HepG2 (cell line): ENCODE results near the gene ADRM1. TPM values are rescaled to one million over a fixed set of nuclear protein-coding genes. Genes with fewer than 3 reads are reported as not detected.
A peak's percentile ranks its signal among the peaks of the same experiment; 100 is the strongest.

Experiments
- ATAC-seq: fragments of 200-7000 bp; cut with Tn5 transposase; 3 replicates; pipeline ENCODE4 v1.9.1; 2020; ENCODE audit warnings: mild to moderate bottlenecking, moderate library complexity
- BruUV-seq: library from RNA; stranded (reverse); fragments of 400-500 nt; replicated peaks from 2 replicates; lab custom pipeline; 2021; lab: Mats Ljungman, UMichigan
- CTCF ChIA-PET: fragments of 300-600 bp; formaldehyde crosslinking; extraction: SDS; loops from one replicate; lab custom pipeline; 2021; ENCODE audit warnings: low total read pairs, inconsistent platforms, low intra/inter-chr PET ratio; lab: Yijun Ruan, JAX
- POLR2A ChIA-PET: fragments of 350-600 bp; sonication (Branson Sonifier 250); formaldehyde crosslinking; loops from one replicate; lab custom pipeline; 2020; ENCODE audit warnings: antibody characterized with exemption, inconsistent platforms; lab: Yijun Ruan, JAX
- DNase-seq: peaks from one replicate; pipeline ENCODE4 v3.0.0-alpha.2; 2015; ENCODE audit warnings: low spot score
- FAIRE-seq: peaks from 3 replicates; lab custom pipeline; 2011; peaks lifted over from hg19 to GRCh38; lab: Jason Lieb, UNC
- H2AFZ ChIP-seq: one replicate; pipeline ENCODE4 v1.6.1; 2011; ENCODE audit warnings: low read length, inconsistent platforms
- H3K27ac ChIP-seq: fragments of 300-600 bp; 3 replicates; pipeline ENCODE4 v1.8.0; 2011; ENCODE audit warnings: mixed run types, mild to moderate bottlenecking, mixed read lengths, low read length, inconsistent platforms; ENCODE audit not compliant: insufficient read depth; ENCODE audit errors: extremely low read length
- H3K27me3 ChIP-seq, 2 experiments: fragments of 200-600 bp in 1 of 2; 2 replicates in 1 of 2; 3 replicates in 1 of 2; pipeline versions ENCODE4 v1.6.0 to v1.8.0; 2011; ENCODE audit warnings: low read length in 2 of 2, mild to moderate bottlenecking in 2 of 2, moderate library complexity in 2 of 2, inconsistent platforms in 1 of 2; ENCODE audit not compliant: insufficient read depth in 2 of 2, control insufficient read depth in 1 of 2
- H3K36me3 ChIP-seq, 2 experiments: fragments of 200-600 bp in 1 of 2; replicated peaks in 1 of 2; 2 replicates in 1 of 2; 3 replicates in 1 of 2; pipeline versions ENCODE4 v1.5.1 to v1.8.0; 2011; ENCODE audit warnings: low read length in 2 of 2, inconsistent platforms in 1 of 2; ENCODE audit not compliant: insufficient read depth in 2 of 2, control insufficient read depth in 1 of 2
- H3K4me1 ChIP-seq: 2 replicates; pipeline ENCODE4 v1.5.1; 2012; ENCODE audit warnings: low read length, inconsistent platforms; ENCODE audit not compliant: insufficient read depth
- H3K4me2 ChIP-seq: 2 replicates; pipeline ENCODE4 v1.6.0; 2011; ENCODE audit warnings: low read depth, low read length, inconsistent platforms
- H3K4me3 ChIP-seq, 3 experiments: fragments of 200-600 bp in 1 of 3; sonication (generic), shearing (Covaris generic) in 1 of 3; replicated peaks in 1 of 3; 2 replicates each; pipeline ENCODE4 v1.5.1; 2011 to 2016; ENCODE audit warnings: low read length in 3 of 3, inconsistent platforms in 2 of 3, low read depth in 2 of 3, mild to moderate bottlenecking in 2 of 3, control low read depth in 1 of 3, mixed read lengths in 1 of 3; ENCODE audit not compliant: insufficient read depth in 1 of 3
- H3K79me2 ChIP-seq: one replicate; pipeline ENCODE4 v1.6.1; 2011; ENCODE audit warnings: low read length, inconsistent platforms; ENCODE audit not compliant: insufficient read depth
- H3K9ac ChIP-seq: 2 replicates; pipeline ENCODE4 v1.6.0; 2011; ENCODE audit warnings: mild to moderate bottlenecking, low read depth, low read length, inconsistent platforms; ENCODE audit not compliant: insufficient read depth
- H3K9me3 ChIP-seq: 2 replicates; pipeline ENCODE4 v1.5.1; 2012; ENCODE audit warnings: mild to moderate bottlenecking, low read length
- H4K20me1 ChIP-seq: 2 replicates; pipeline ENCODE4 v1.6.0; 2011; ENCODE audit warnings: inconsistent platforms, mild to moderate bottlenecking, low read length, moderate library complexity; ENCODE audit not compliant: insufficient read depth
- ARHGAP35 ChIP-seq: sonication (generic); formaldehyde crosslinking; IDR thresholded peaks from 2 replicates; pipeline ENCODE4 v1.9.0; 2022; ENCODE audit warnings: mild to moderate bottlenecking, inconsistent platforms, moderate library complexity, missing genetic modification reagents, borderline replicate concordance
- BRCA1 ChIP-seq: sonication (generic); formaldehyde crosslinking; IDR thresholded peaks from 2 replicates; pipeline ENCODE4 v1.4.0; 2020; ENCODE audit warnings: missing genetic modification reagents
- E2F5 ChIP-seq: sonication (generic); formaldehyde crosslinking; conservative IDR thresholded peaks from 2 replicates; pipeline ENCODE4 v1.4.0; 2020; ENCODE audit warnings: missing genetic modification reagents
- HHEX ChIP-seq: IDR thresholded peaks from 2 replicates; pipeline ENCODE4 v1.6.1; 2016; ENCODE audit warnings: control low read depth
- JUND ChIP-seq: sonication (generic); formaldehyde crosslinking; IDR thresholded peaks from 2 replicates; pipeline ENCODE4 v1.8.0; 2022; ENCODE audit warnings: mild to moderate bottlenecking, missing genetic modification reagents
- NFATC3 ChIP-seq: sonication (generic); formaldehyde crosslinking; IDR thresholded peaks from 2 replicates; pipeline ENCODE4 v1.5.1; 2020; ENCODE audit warnings: mild to moderate bottlenecking, missing genetic modification reagents
- POLR2G ChIP-seq: fragments of 200-400 bp; formaldehyde crosslinking; IDR thresholded peaks from 2 replicates; pipeline ENCODE4 v1.6.1; 2018; ENCODE audit warnings: mild to moderate bottlenecking, low read depth, low read length, moderate library complexity
- RARG ChIP-seq: sonication (generic); formaldehyde crosslinking; IDR thresholded peaks from 2 replicates; pipeline ENCODE4 v1.4.0; 2020; ENCODE audit warnings: low read depth, mild to moderate bottlenecking, missing genetic modification reagents
- SMC3 ChIP-seq: IDR thresholded peaks from 2 replicates; pipeline ENCODE4 v1.6.1; 2011; ENCODE audit warnings: low read length, improper control_type of control experiment
- SOX5 ChIP-seq: IDR thresholded peaks from 2 replicates; pipeline ENCODE4 v1.6.1; 2016; ENCODE audit warnings: borderline replicate concordance
- UBTF ChIP-seq: sonication (generic); formaldehyde crosslinking; IDR thresholded peaks from 2 replicates; pipeline ENCODE4 v1.4.0; 2020; ENCODE audit warnings: mild to moderate bottlenecking, missing genetic modification reagents
- ZBTB43 ChIP-seq: sonication (generic); formaldehyde crosslinking; conservative IDR thresholded peaks from 2 replicates; pipeline ENCODE4 v1.4.0; 2020; ENCODE audit warnings: missing genetic modification reagents
- ZFP91 ChIP-seq: sonication (generic); formaldehyde crosslinking; IDR thresholded peaks from 2 replicates; pipeline ENCODE4 v1.9.0; 2022; ENCODE audit warnings: missing genetic modification reagents, mild to moderate bottlenecking, borderline replicate concordance
- ZMYM4 ChIP-seq: sonication (generic); formaldehyde crosslinking; IDR thresholded peaks from 2 replicates; pipeline ENCODE4 v1.8.1; 2023; ENCODE audit warnings: mild to moderate bottlenecking, missing genetic modification reagents
- ZNF253 ChIP-seq: sonication (generic); formaldehyde crosslinking; IDR thresholded peaks from 2 replicates; pipeline ENCODE4 v1.8.0; 2022; ENCODE audit warnings: mild to moderate bottlenecking, missing genetic modification reagents, borderline replicate concordance
- ZNF672 ChIP-seq: sonication (generic); formaldehyde crosslinking; IDR thresholded peaks from 2 replicates; pipeline ENCODE4 v1.8.1; 2022; ENCODE audit warnings: missing genetic modification reagents
- ZSCAN12 ChIP-seq: sonication (generic); formaldehyde crosslinking; IDR thresholded peaks from 2 replicates; pipeline ENCODE4 v1.9.0; 2021; ENCODE audit warnings: mild to moderate bottlenecking, missing genetic modification reagents
- WGBS: methylation state at CpG from one replicate; pipeline ENCODE4 v1.1.6; 2017; ENCODE audit warnings: low lambda C conversion rate; 5-methylcytosine and 5-hydroxymethylcytosine counted together
- in situ Hi-C: cut with HindIII; loops from 2 replicates; pipeline ENCODE4 v1.10.0; 2017; ENCODE audit warnings: low pct_unique_long_range_greater_than_20kb; ENCODE audit not compliant: extremely low pct_ligation_motif_present
- intact Hi-C: fragments of 100-400 bp; cut with micrococcal nuclease; formaldehyde crosslinking; loops from one replicate; pipeline ENCODE4 v1.10.0; 2022; ENCODE audit not compliant: unreplicated experiment
- polyA plus RNA-seq, 8 experiments: library from polyadenylated mRNA; depleted of rRNA in 3 of 8; stranded (reverse) in 7 of 8; unstranded in 1 of 8; fragments of >200 nt; fragmentation: Illumina TruSeq in 4 of 8; extraction: Trizol in 4 of 8; gene quantifications; 2 replicates each; pipeline versions ENCODE4 v1.2.1 to v1.2.3, GENCODE V29; 2011 to 2016; ENCODE audit warnings: low read depth in 4 of 8, missing spikeins in 1 of 8, mixed read lengths in 1 of 8; ENCODE audit not compliant: insufficient read depth in 1 of 8
- total RNA-seq, 5 experiments: library from RNA; depleted of rRNA; stranded (reverse); fragments of >200 nt; fragmentation: Illumina TruSeq; extraction: Trizol; gene quantifications; 2 replicates each; pipeline ENCODE4 v1.2.3, GENCODE V29; 2016; ENCODE audit warnings: low read depth in 1 of 5

The ADRM1 gene
- total and polyA plus RNA-seq, 2 of the 13 experiments (the other 11 are each of a cell fraction or from before 2014, with no cell fraction given), result 92.9 to 154 TPM

- peaks cover 43% of the 10 kb centered on the region for H3K4me1 ChIP-seq
- ChIA-PET POLR2A (interaction anchor here (0.9 to 8.3 kb wide), 11 partner anchors 10 to 183 kb away, joined by 3 to 187 read pairs (median 4); partner anchors contain the start of genes LAMA5 and RPS21), CTCF (interaction anchor here (2.0 to 6.1 kb wide), 2 partner anchors 72 to 79 kb away, joined by 4 to 73 read pairs; no protein-coding TSS in a partner anchor)
- H3K36me3 ChIP-seq, result peaks cover 29 to 49% of the 10 kb centered on the region in 2 experiments
- no peak overlapping the region for H2AFZ ChIP-seq
- H3K9ac ChIP-seq, result peak overlapping the region; percentile 91
- H3K27ac ChIP-seq, result peak overlapping the region; percentile 97
- no peaks in the 10 kb centered on the region for H3K9me3 ChIP-seq
- H3K4me3 ChIP-seq, result peak overlapping the region; percentile 70 to 98 (median 93)
- H3K27me3 ChIP-seq, result no peaks in the 10 kb centered on the region; a peak in 1 of 5 replicates
- ATAC-seq (no peak), DNase-seq (no peak), FAIRE-seq (no peak)
- intact Hi-C loops, result no loop called here
- no TSS peak for BruUV-seq
- peaks cover 32% of the 10 kb centered on the region for H3K79me2 ChIP-seq
- peak overlapping the region; percentile 99 for H3K4me2 ChIP-seq
- peaks cover 25% of the 10 kb centered on the region for H4K20me1 ChIP-seq
- 39% methylated on average over 29 of the region's 29 CpGs for WGBS
- in situ Hi-C loops, result loop anchor here (5.0 kb wide), 1 partner anchor 63 kb away; the partner anchor contains the start of gene LAMA5
- TF ChIP-seq E2F5 (CRISPR knock-in tag), result no peak
- TF ChIP-seq ZBTB43, result no peak
- TF ChIP-seq ZFP91 (CRISPR knock-in tag), result 0 out of 2 replicates have a peak, but pooled peaks have one; percentile 55
- 0 out of 2 replicates have a peak, but pooled peaks have one; percentile 38 for TF ChIP-seq ARHGAP35 (CRISPR knock-in tag)
- no peak for TF ChIP-seq ZSCAN12
- no peak for TF ChIP-seq SMC3
- TF ChIP-seq NFATC3, result no peak
- TF ChIP-seq SOX5, result no peak
- no peak for TF ChIP-seq HHEX (CRISPR knock-in tag)
- TF ChIP-seq UBTF, result 0 out of 2 replicates have a peak, but pooled peaks have one; percentile 44
- no peak for TF ChIP-seq ZMYM4
- no peak for TF ChIP-seq BRCA1 (CRISPR knock-in tag)
- TF ChIP-seq RARG (CRISPR knock-in tag), result no peak
- TF ChIP-seq POLR2G, result peak; percentile 63; the same call in 1 of the 2 replicates
- no peak for TF ChIP-seq ZNF672 (CRISPR knock-in tag)
- TF ChIP-seq ZNF253 (CRISPR knock-in tag), result no peak
- no peak for TF ChIP-seq JUND (CRISPR knock-in tag)
Observed at GRCh38 chr20:62304331-62305148, 1.7 kb downstream of the ADRM1 start.
